ENCODE results near the gene DDX47.

DDX47 gene

GRCh38 chr12:12791756-12792369 is 21.3 kb upstream of the DDX47 start:
- Histone ChIP-seq H3K4me3 (ENCODE audit: low read depth in 1 of 2, low read length in 1 of 2) (no peak overlapping the region), H3K9me3 (no peaks in the 10 kb centered on the region), H3K27ac (no peak overlapping the region), H3K36me3 (no peaks in the 10 kb centered on the region), H3K27me3 (no peaks in the 10 kb centered on the region), H3K4me1 (ENCODE audit: control insufficient read depth in 1 of 2, insufficient read depth in 1 of 2, low read depth in 1 of 2, low read length in 1 of 2) (peaks cover 3 to 8% of the 10 kb centered on the region in 2 experiments)
- TF ChIP-seq CTCF (IDR thresholded peaks at IDR 0.05): no peak

DNA sequence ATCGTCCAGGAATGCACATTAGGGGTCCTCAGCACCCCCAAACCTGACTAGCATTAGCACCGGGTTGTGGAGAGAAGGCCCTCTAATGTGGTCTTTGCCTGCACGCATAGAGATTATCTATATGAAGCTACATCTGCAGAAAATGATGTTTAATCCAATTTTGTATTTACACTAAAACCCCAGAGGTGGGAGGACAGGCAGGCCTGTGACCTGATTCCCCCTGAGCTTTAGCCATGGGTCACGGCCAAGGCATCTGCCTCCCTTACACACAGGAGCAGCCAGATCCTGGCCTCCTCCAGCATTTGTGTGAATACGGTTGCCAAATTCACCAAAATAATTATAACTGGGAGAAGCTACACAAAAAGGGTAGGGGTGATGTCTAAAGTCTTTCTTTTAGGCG is 20.7 kb upstream of the DDX47 start:
- Histone ChIP-seq H3K27ac (no peak overlapping the region), H3K4me3 (ENCODE audit: low read depth in 1 of 2, low read length in 1 of 2) (no peak overlapping the region), H3K9me3 (no peaks in the 10 kb centered on the region), H3K36me3 (no peaks in the 10 kb centered on the region), H3K27me3 (no peaks in the 10 kb centered on the region), H3K4me1 (ENCODE audit: control insufficient read depth in 1 of 2, insufficient read depth in 1 of 2, low read depth in 1 of 2, low read length in 1 of 2) (peaks cover under 1 to 4% of the 10 kb centered on the region in 2 experiments)
- TF ChIP-seq CTCF (IDR thresholded peaks at IDR 0.05): no peak

GRCh38 chr12:12794686-12795085 is 18.5 kb upstream of the DDX47 start:
- Histone ChIP-seq H3K4me3 (ENCODE audit: low read depth in 1 of 2, low read length in 1 of 2) (no peak overlapping the region), H3K27me3 (no peaks in the 10 kb centered on the region), H3K27ac (no peak overlapping the region), H3K4me1 (ENCODE audit: control insufficient read depth in 1 of 2, insufficient read depth in 1 of 2, low read depth in 1 of 2, low read length in 1 of 2) (no peaks in the 10 kb centered on the region), H3K9me3 (no peaks in the 10 kb centered on the region), H3K36me3 (no peaks in the 10 kb centered on the region)
- no peak for TF ChIP-seq CTCF (IDR thresholded peaks at IDR 0.05)

DNA sequence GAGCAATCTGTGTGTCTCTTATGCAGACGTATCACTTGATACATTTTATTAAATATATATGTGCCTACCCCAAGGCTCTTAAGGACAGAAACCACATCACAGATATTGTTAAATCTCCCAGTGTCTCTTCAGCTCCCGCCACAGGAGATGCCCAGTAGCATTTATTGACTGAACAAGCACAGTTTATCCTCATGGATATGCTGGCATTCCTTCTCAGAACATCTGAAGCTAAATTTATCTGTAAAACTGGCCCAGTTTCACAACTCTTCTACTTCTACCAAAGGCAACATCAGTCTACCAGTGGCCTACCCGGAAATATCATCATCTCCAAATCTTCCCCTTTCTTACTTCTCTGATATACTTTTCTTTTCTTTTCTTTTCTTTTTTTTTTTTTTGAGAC is 17.0 kb upstream of the DDX47 start:
- Histone ChIP-seq H3K27ac (no peak overlapping the region), H3K9me3 (no peaks in the 10 kb centered on the region), H3K4me1 (ENCODE audit: control insufficient read depth in 1 of 2, insufficient read depth in 1 of 2, low read depth in 1 of 2, low read length in 1 of 2) (no peaks in the 10 kb centered on the region), H3K4me3 (ENCODE audit: low read depth in 1 of 2, low read length in 1 of 2) (no peak overlapping the region), H3K36me3 (no peaks in the 10 kb centered on the region), H3K27me3 (no peaks in the 10 kb centered on the region)
- no peak for TF ChIP-seq CTCF (IDR thresholded peaks at IDR 0.05)

DNA sequence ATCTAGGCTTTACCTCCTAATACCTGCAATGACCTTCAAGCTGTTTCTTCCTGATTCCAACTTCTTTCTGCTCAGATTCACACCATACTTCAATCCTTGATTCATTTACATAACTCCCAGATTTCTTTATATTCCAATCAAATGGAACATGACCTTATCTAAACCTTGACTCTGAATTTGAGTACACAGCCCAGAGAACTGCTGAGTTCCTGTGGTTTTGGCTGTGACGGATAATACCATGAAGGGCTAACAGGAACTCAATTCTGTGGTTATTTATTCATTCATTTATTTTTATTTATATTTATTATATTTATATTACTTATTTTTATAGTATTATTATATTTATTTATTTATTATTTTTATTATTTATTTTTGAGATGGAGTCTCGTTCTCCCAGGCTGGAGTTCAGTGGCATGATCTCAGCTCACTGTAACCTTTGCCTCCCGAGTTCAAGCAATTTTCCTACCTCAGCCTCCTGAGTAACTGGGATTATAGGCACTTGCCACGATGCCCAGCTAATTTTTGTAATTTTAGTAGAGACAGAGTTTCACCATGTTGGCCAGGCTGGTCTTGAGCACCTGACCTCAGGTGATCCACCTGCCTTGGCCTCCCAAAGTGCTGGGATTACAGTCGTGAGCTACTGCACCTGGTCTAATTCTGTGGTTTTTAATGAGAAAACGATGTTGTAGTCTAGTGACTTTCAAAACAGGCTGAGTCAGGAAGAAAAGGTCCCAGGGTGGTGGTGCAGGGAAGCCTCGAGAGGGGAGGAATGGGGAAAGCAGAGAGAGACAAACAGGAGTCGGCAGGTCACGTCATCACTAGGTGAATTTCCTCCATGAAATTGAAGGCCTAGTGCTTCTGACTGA is 16.0 kb upstream of the DDX47 start:
- no peaks in the 10 kb centered on the region for H3K4me1 ChIP-seq (ENCODE audit: control insufficient read depth in 1 of 2, insufficient read depth in 1 of 2, low read depth in 1 of 2, low read length in 1 of 2)
- H3K27me3 ChIP-seq: no peaks in the 10 kb centered on the region
- H3K27ac ChIP-seq: no peak overlapping the region
- H3K9me3 ChIP-seq: no peaks in the 10 kb centered on the region
- no peaks in the 10 kb centered on the region for H3K36me3 ChIP-seq
- H3K4me3 ChIP-seq (ENCODE audit: low read depth in 1 of 2, low read length in 1 of 2): no peak overlapping the region
- no peak for TF ChIP-seq CTCF (IDR thresholded peaks at IDR 0.05)

Measured in neutrophil (primary cell).